Mesothelial cell of epicardium (in vitro differentiated cells): ENCODE data around the gene DACT3. TPM values are rescaled to one million over a fixed set of nuclear protein-coding genes. Genes with fewer than 3 reads are reported as not detected.

ENCODE experiments used
- DNase-seq, 2 experiments: peaks; one replicate each; pipeline ENCODE4 v3.0.0; 2021; ENCODE audit warnings: low spot score in 2 of 2; ENCODE audit not compliant: unreplicated experiment in 2 of 2
- H3K27ac Mint-ChIP-seq: 2 replicates; pipeline ENCODE4 v1.8.0; 2021; ENCODE audit warnings: mixed read lengths
- H3K27me3 Mint-ChIP-seq: 2 replicates; pipeline ENCODE4 v1.8.0; 2021; ENCODE audit warnings: low read depth, mixed read lengths
- H3K36me3 Mint-ChIP-seq: 2 replicates; pipeline ENCODE4 v1.8.0; 2021; ENCODE audit warnings: mixed read lengths
- H3K4me1 Mint-ChIP-seq: 2 replicates; pipeline ENCODE4 v1.8.0; 2021; ENCODE audit warnings: mixed read lengths
- H3K4me3 Mint-ChIP-seq: 2 replicates; pipeline ENCODE4 v1.8.0; 2021; ENCODE audit warnings: mild to moderate bottlenecking, moderate library complexity, mixed read lengths
- H3K9me3 Mint-ChIP-seq: 2 replicates; pipeline ENCODE4 v1.8.0; 2021; ENCODE audit warnings: mixed read lengths
- CTCF ChIP-seq: fragments of 200-600 bp; sonication (generic); IDR thresholded peaks from one replicate; pipeline ENCODE4 v1.5.0; 2021; ENCODE audit warnings: antibody characterized with exemption; ENCODE audit not compliant: unreplicated experiment
- total RNA-seq: library from RNA; stranded (reverse); gene quantifications from 3 replicates; pipeline ENCODE4 v1.2.1, GENCODE V29; 2021

The DACT3 gene
- total RNA-seq, 1 donor from 2014 or later: 48.8 TPM

- peaks cover 57% of the 10 kb centered on the region for H3K36me3 Mint-ChIP-seq
- H3K4me1 Mint-ChIP-seq: peaks cover 3% of the 10 kb centered on the region
- peaks cover 7% of the 10 kb centered on the region for H3K9me3 Mint-ChIP-seq
- no peaks in the 10 kb centered on the region for H3K27me3 Mint-ChIP-seq
- no peak for TF ChIP-seq CTCF
- no peak overlapping the region for H3K27ac Mint-ChIP-seq
- H3K4me3 Mint-ChIP-seq: no peak overlapping the region
- no peak for DNase-seq
Measured at GRCh38 chr19:46692918-46693722, 32.1 kb upstream of the DACT3 start.

GRCh38 chr19:46691948-46692347 lies 31.0 kb upstream of the DACT3 start:
- no peak overlapping the region for H3K27ac Mint-ChIP-seq
- H3K4me1 Mint-ChIP-seq: peaks cover under 1% of the 10 kb centered on the region
- no peak overlapping the region for H3K4me3 Mint-ChIP-seq
- no peaks in the 10 kb centered on the region for H3K27me3 Mint-ChIP-seq
- H3K36me3 Mint-ChIP-seq: peaks cover 66% of the 10 kb centered on the region
- no peak for TF ChIP-seq CTCF
- H3K9me3 Mint-ChIP-seq: peaks cover 7% of the 10 kb centered on the region
- no peak for DNase-seq

- peaks cover 7% of the 10 kb centered on the region for H3K9me3 Mint-ChIP-seq
- H3K4me3 Mint-ChIP-seq: no peak overlapping the region
- no peak for TF ChIP-seq CTCF
- no peaks in the 10 kb centered on the region for H3K4me1 Mint-ChIP-seq
- no peaks in the 10 kb centered on the region for H3K27me3 Mint-ChIP-seq
- no peak overlapping the region for H3K27ac Mint-ChIP-seq
- H3K36me3 Mint-ChIP-seq: peaks cover 64% of the 10 kb centered on the region
- DNase-seq: no peak
Measured at GRCh38 chr19:46691104-46691503, 30.1 kb upstream of the DACT3 start.

- no peak for TF ChIP-seq CTCF
- DNase-seq: no peak
- peaks cover 7% of the 10 kb centered on the region for H3K9me3 Mint-ChIP-seq
- no peaks in the 10 kb centered on the region for H3K27me3 Mint-ChIP-seq
- peaks cover 59% of the 10 kb centered on the region for H3K36me3 Mint-ChIP-seq
- H3K4me1 Mint-ChIP-seq: no peaks in the 10 kb centered on the region
- no peak overlapping the region for H3K27ac Mint-ChIP-seq
- no peak overlapping the region for H3K4me3 Mint-ChIP-seq
Measured at GRCh38 chr19:46689358-46689757, 28.4 kb upstream of the DACT3 start.

GRCh38 chr19:46687438-46688145 lies 26.6 kb upstream of the DACT3 start:
- no peak for DNase-seq
- H3K4me3 Mint-ChIP-seq: no peak overlapping the region
- H3K4me1 Mint-ChIP-seq: no peaks in the 10 kb centered on the region
- H3K9me3 Mint-ChIP-seq: peaks cover 4% of the 10 kb centered on the region
- H3K27ac Mint-ChIP-seq: no peak overlapping the region
- no peaks in the 10 kb centered on the region for H3K27me3 Mint-ChIP-seq
- no peak for TF ChIP-seq CTCF
- H3K36me3 Mint-ChIP-seq: peaks cover 53% of the 10 kb centered on the region
